Activated CD4-positive, alpha-beta T cell treated with anti-CD3 and anti-CD28 coated beads, Interleukin-2, amount 10 ng/mL, durations not matched to agents 7 days and 5 days (primary cell): ENCODE measurements around the gene GSS. TPM values are rescaled to one million over a fixed set of nuclear protein-coding genes. Genes with fewer than 3 reads are reported as not detected.

Source experiments
- CTCF ChIA-PET: fragments of 350-600 bp; sonication (Branson Sonifier 250); formaldehyde crosslinking; loops from one replicate; lab custom pipeline; 2021; ENCODE audit warnings: antibody characterized with exemption; lab: Charles Lee
- POLR2A ChIA-PET: fragments of 350-600 bp; sonication (Branson Sonifier 250); formaldehyde crosslinking; loops from one replicate; lab custom pipeline; 2021; ENCODE audit warnings: antibody characterized with exemption; lab: Charles Lee
- DNase-seq: peaks from one replicate; pipeline ENCODE4 v3.0.0-alpha.2; 2020
- H3K27ac Mint-ChIP-seq: one replicate; pipeline ENCODE4 v1.8.0; 2021; ENCODE audit warnings: mild to moderate bottlenecking, moderate library complexity, mixed read lengths
- H3K27me3 Mint-ChIP-seq: one replicate; pipeline ENCODE4 v1.8.0; 2021; ENCODE audit warnings: mixed read lengths
- H3K36me3 Mint-ChIP-seq: one replicate; pipeline ENCODE4 v1.8.0; 2021; ENCODE audit warnings: low read depth, mixed read lengths
- H3K4me1 Mint-ChIP-seq: one replicate; pipeline ENCODE4 v1.8.0; 2021; ENCODE audit warnings: mixed read lengths
- H3K4me3 Mint-ChIP-seq: one replicate; pipeline ENCODE4 v1.8.0; 2021; ENCODE audit warnings: mild to moderate bottlenecking, moderate library complexity, mixed read lengths
- H3K9me3 Mint-ChIP-seq: one replicate; pipeline ENCODE4 v1.8.0; 2021; ENCODE audit warnings: mixed read lengths
- total RNA-seq, 2 experiments: library from RNA; stranded (reverse); gene quantifications; one replicate each; pipeline ENCODE4 v1.2.3, GENCODE V29; 2021

GSS gene
- total RNA-seq = 10 to 100 TPM; 48.7 to 49.1 TPM

GRCh38 chr20:34955231-34956040, at the start of gene GSS, which contains the start of gene MYH7B:
GSS (minus strand) TSS chr20:34955806; CDS start chr20:34951852, 3,954 bp downstream.
MYH7B (plus strand) TSS chr20:34955868; CDS start chr20:34978006, 22,138 bp downstream.
- H3K4me3 Mint-ChIP-seq = peak within 1 kb of the TSS; percentile 96
- DNase-seq = peak; percentile 96
- no peaks in the 10 kb centered on the region for H3K9me3 Mint-ChIP-seq
- peaks cover 3% of the 10 kb centered on the region for H3K36me3 Mint-ChIP-seq
- peaks cover 31% of the 10 kb centered on the region for H3K4me1 Mint-ChIP-seq
- no peaks in the 10 kb centered on the region for H3K27me3 Mint-ChIP-seq
- peak within 1 kb of the TSS; percentile 94 for H3K27ac Mint-ChIP-seq
- POLR2A ChIA-PET = interaction anchor here (0.6 kb wide), 1 partner anchor 38 kb away, joined by 5 read pairs; no protein-coding TSS in a partner anchor
- CTCF ChIA-PET = interaction anchor here (0.8 to 2.1 kb wide), 10 partner anchors 14 to 103 kb away, joined by 3 to 19 read pairs (median 4); partner anchors contain the start of genes ACSS2 and GGT7

- H3K4me3 Mint-ChIP-seq = no peak overlapping the region
- H3K9me3 Mint-ChIP-seq = no peaks in the 10 kb centered on the region
- no peaks in the 10 kb centered on the region for H3K4me1 Mint-ChIP-seq
- H3K36me3 Mint-ChIP-seq = peaks cover 33% of the 10 kb centered on the region
- ChIA-PET POLR2A (no interaction called here), CTCF (interaction anchor here (0.9 kb wide), 1 partner anchor 11 kb away, joined by 3 read pairs; no protein-coding TSS in a partner anchor)
- no peak for DNase-seq
- no peaks in the 10 kb centered on the region for H3K27me3 Mint-ChIP-seq
- H3K27ac Mint-ChIP-seq = no peak overlapping the region
Observed at GRCh38 chr20:35004749-35005462, 49.3 kb upstream of the GSS start.

- no peaks in the 10 kb centered on the region for H3K27me3 Mint-ChIP-seq
- POLR2A ChIA-PET = no interaction called here
- H3K36me3 Mint-ChIP-seq = peaks cover 29% of the 10 kb centered on the region
- CTCF ChIA-PET = no interaction called here
- H3K4me3 Mint-ChIP-seq = no peak overlapping the region
- no peaks in the 10 kb centered on the region for H3K9me3 Mint-ChIP-seq
- H3K4me1 Mint-ChIP-seq = no peaks in the 10 kb centered on the region
- no peak overlapping the region for H3K27ac Mint-ChIP-seq
- no peak for DNase-seq
Observed at GRCh38 chr20:35004051-35004725, 48.6 kb upstream of the GSS start.

GRCh38 chr20:35003211-35004031, 47.8 kb upstream of the GSS start:
- no peak for DNase-seq
- Mint-ChIP-seq H3K4me3 (no peak overlapping the region), H3K36me3 (peaks cover 28% of the 10 kb centered on the region), H3K27me3 (no peaks in the 10 kb centered on the region), H3K27ac (no peak overlapping the region), H3K4me1 (no peaks in the 10 kb centered on the region), H3K9me3 (no peaks in the 10 kb centered on the region)
- ChIA-PET POLR2A (no interaction called here), CTCF (interaction anchor here (1.2 to 3.0 kb wide), 2 partner anchors 8 to 18 kb away, joined by 3 to 11 read pairs; no protein-coding TSS in a partner anchor)

- Mint-ChIP-seq H3K9me3 (no peaks in the 10 kb centered on the region), H3K36me3 (peaks cover 23% of the 10 kb centered on the region)
- POLR2A ChIA-PET = no interaction called here
Observed at GRCh38 chr20:35002426-35003210, 47.0 kb upstream of the GSS start.

GRCh38 chr20:35001596-35002362, 46.2 kb upstream of the GSS start:
- H3K4me1 Mint-ChIP-seq = no peaks in the 10 kb centered on the region
- POLR2A ChIA-PET = no interaction called here
- H3K9me3 Mint-ChIP-seq = no peaks in the 10 kb centered on the region
- no peaks in the 10 kb centered on the region for H3K27me3 Mint-ChIP-seq
- no peak overlapping the region for H3K4me3 Mint-ChIP-seq
- peak; percentile 15 for DNase-seq
- CTCF ChIA-PET = interaction anchor here (0.7 to 3.0 kb wide), 5 partner anchors 10 to 121 kb away, joined by 3 to 11 read pairs (median 3); no protein-coding TSS in a partner anchor
- H3K27ac Mint-ChIP-seq = no peak overlapping the region
- peaks cover 22% of the 10 kb centered on the region for H3K36me3 Mint-ChIP-seq

More at GRCh38 chr20:35002426-35003210, 47.0 kb upstream of the GSS start:
- Mint-ChIP-seq H3K4me3 (no peak overlapping the region), H3K27ac (peak overlapping the region; percentile 31), H3K4me1 (no peaks in the 10 kb centered on the region), H3K27me3 (no peaks in the 10 kb centered on the region)
- CTCF ChIA-PET = interaction anchor here (1.2 to 3.0 kb wide), 2 partner anchors 9 to 17 kb away, joined by 3 to 11 read pairs; no protein-coding TSS in a partner anchor
- no peak for DNase-seq

GRCh38 chr20:35000922-35001595, 45.5 kb upstream of the GSS start:
- POLR2A ChIA-PET = no interaction called here
- no peaks in the 10 kb centered on the region for H3K9me3 Mint-ChIP-seq
- no peak overlapping the region for H3K4me3 Mint-ChIP-seq
- H3K4me1 Mint-ChIP-seq = no peaks in the 10 kb centered on the region
- no peak overlapping the region for H3K27ac Mint-ChIP-seq
- no peak for DNase-seq
- H3K27me3 Mint-ChIP-seq = no peaks in the 10 kb centered on the region
- CTCF ChIA-PET = interaction anchor here (0.7 to 3.0 kb wide), 5 partner anchors 10 to 122 kb away, joined by 3 to 11 read pairs (median 4); no protein-coding TSS in a partner anchor
- peaks cover 22% of the 10 kb centered on the region for H3K36me3 Mint-ChIP-seq

- POLR2A ChIA-PET = no interaction called here
- no peaks in the 10 kb centered on the region for H3K27me3 Mint-ChIP-seq
- no peak overlapping the region for H3K4me3 Mint-ChIP-seq
- H3K27ac Mint-ChIP-seq = peak overlapping the region; percentile 5
- H3K9me3 Mint-ChIP-seq = no peaks in the 10 kb centered on the region
- CTCF ChIA-PET = interaction anchor here (0.6 to 3.0 kb wide), 3 partner anchors 11 to 90 kb away, joined by 3 to 11 read pairs (median 4); no protein-coding TSS in a partner anchor
- no peaks in the 10 kb centered on the region for H3K4me1 Mint-ChIP-seq
- no peak for DNase-seq
- peaks cover 25% of the 10 kb centered on the region for H3K36me3 Mint-ChIP-seq
Observed at GRCh38 chr20:35000311-35000921, 44.8 kb upstream of the GSS start.

- Mint-ChIP-seq H3K36me3 (peaks cover 28% of the 10 kb centered on the region), H3K4me3 (no peak overlapping the region), H3K4me1 (no peaks in the 10 kb centered on the region)
Observed at GRCh38 chr20:34999782-35000181, 44.2 kb upstream of the GSS start.

GRCh38 chr20:34999021-34999451, 43.4 kb upstream of the GSS start:
- H3K9me3 Mint-ChIP-seq = no peaks in the 10 kb centered on the region
- no peak overlapping the region for H3K4me3 Mint-ChIP-seq
- H3K27ac Mint-ChIP-seq = no peak overlapping the region
- ChIA-PET POLR2A (interaction anchor here (0.6 kb wide), 1 partner anchor 48 kb away, joined by 3 read pairs; no protein-coding TSS in a partner anchor), CTCF (interaction anchor here (0.5 to 1.4 kb wide), 3 partner anchors 12 to 195 kb away, joined by 3 to 4 read pairs (median 3); no protein-coding TSS in a partner anchor)
- DNase-seq = no peak
- H3K36me3 Mint-ChIP-seq = peaks cover 28% of the 10 kb centered on the region
- no peaks in the 10 kb centered on the region for H3K4me1 Mint-ChIP-seq
- H3K27me3 Mint-ChIP-seq = no peaks in the 10 kb centered on the region

More at GRCh38 chr20:34999782-35000181, 44.2 kb upstream of the GSS start:
- Mint-ChIP-seq H3K27me3 (no peaks in the 10 kb centered on the region), H3K27ac (no peak overlapping the region), H3K9me3 (no peaks in the 10 kb centered on the region)
- ChIA-PET CTCF (no interaction called here), POLR2A (no interaction called here)
- DNase-seq = no peak
